SK-N-SH treated with all-trans-retinoic acid at 6 μM for 48 hours (cell line): Measurements from ENCODE around the gene EVA1C.

Experiments used
- CSDC2 ChIP-seq: fragments of 250-450 bp; sonication (Bioruptor Pico); IDR thresholded peaks from 2 replicates; pipeline ENCODE4 v1.5.0; 2020; ENCODE audit warnings: mild to moderate bottlenecking, moderate library complexity
- POU6F1 ChIP-seq: fragments of 250-450 bp; sonication (Bioruptor Pico); IDR thresholded peaks from 2 replicates; pipeline ENCODE4 v1.8.0; 2021; ENCODE audit warnings: low read depth, mild to moderate bottlenecking, moderate library complexity, borderline replicate concordance
- TOX ChIP-seq: fragments of 250-450 bp; sonication (Bioruptor Pico); IDR thresholded peaks from 2 replicates; pipeline ENCODE4 v1.8.0; 2021; ENCODE audit warnings: mild to moderate bottlenecking, moderate library complexity, borderline replicate concordance
- ZC3H10 ChIP-seq: fragments of 250-450 bp; sonication (Bioruptor Pico); IDR thresholded peaks from 2 replicates; pipeline ENCODE4 v1.5.1; 2021; ENCODE audit warnings: mild to moderate bottlenecking, moderate library complexity
- ZFP3 ChIP-seq: fragments of 250-450 bp; sonication (Bioruptor Pico); IDR thresholded peaks from 2 replicates; pipeline ENCODE4 v1.5.0; 2020; ENCODE audit warnings: mild to moderate bottlenecking, moderate library complexity

GRCh38 chr21:32457962-32458361, 45.5 kb downstream of the EVA1C start:
- no peak for TF ChIP-seq ZFP3 (CRISPR knock-in tag)
- no peak for TF ChIP-seq TOX (CRISPR knock-in tag)
- TF ChIP-seq ZC3H10, result no peak
- no peak for TF ChIP-seq CSDC2 (CRISPR knock-in tag)
- no peak for TF ChIP-seq POU6F1 (CRISPR knock-in tag)
